Measurements from ENCODE around the gene C1orf122.

C1orf122 gene

DNA sequence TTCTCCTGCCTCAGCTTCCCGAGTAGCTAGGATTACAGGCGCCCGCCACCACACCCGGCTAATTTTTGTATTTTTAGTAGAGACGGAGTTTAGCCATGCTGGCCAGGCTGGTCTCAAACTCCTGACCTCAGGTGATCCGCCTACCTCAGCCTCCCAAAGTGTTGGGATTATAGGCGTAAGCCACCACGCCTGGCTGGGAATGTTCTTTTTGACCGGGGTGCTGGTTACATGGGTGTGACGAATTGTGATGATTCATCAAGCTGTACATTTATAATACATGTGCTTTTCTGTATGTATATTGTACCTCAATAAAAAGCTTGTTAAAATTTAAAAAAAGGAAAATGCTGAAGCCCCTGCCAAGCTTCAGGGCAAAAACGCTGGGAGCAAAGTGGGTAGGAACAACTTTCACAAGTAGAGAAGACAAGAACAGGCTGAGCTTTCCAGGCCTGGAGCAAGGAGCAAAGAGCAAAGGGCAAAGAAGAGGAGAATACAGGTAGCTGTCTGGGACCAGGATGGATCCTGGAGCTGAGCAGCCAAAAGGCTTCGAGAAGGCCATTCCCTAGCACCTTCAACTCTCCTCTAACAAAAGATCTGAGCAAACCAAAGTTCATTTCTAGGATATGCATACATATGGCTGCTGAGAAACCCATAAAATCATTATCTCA, 21.0 kb downstream of the C1orf122 start:
- H3K36me3 ChIP-seq (ENCODE audit: control insufficient read depth, insufficient read depth, low read length) = peaks cover 4% of the 10 kb centered on the region

GRCh38 chr1:37831109-37831508, 23.5 kb downstream of the C1orf122 start:
- H3K79me1 ChIP-seq (ENCODE audit: low read length) = no peaks in the 10 kb centered on the region
- no peak overlapping the region for H2BK15ac ChIP-seq (replicated peaks; ENCODE audit: low read depth)
- H3K27ac ChIP-seq (ENCODE audit: low read depth, low read length) = no peak overlapping the region
- H2BK120ac ChIP-seq (ENCODE audit: low read depth, low read length) = no peak overlapping the region
- no peak overlapping the region for H3K9ac ChIP-seq (ENCODE audit: low read length)
- H3K4ac ChIP-seq (ENCODE audit: low read depth, low read length) = no peak overlapping the region
- no peak overlapping the region for H3K4me3 ChIP-seq (ENCODE audit: low read length)
- H3K18ac ChIP-seq (ENCODE audit: low read length) = no peak overlapping the region
- H3K56ac ChIP-seq (ENCODE audit: low read length) = no peak overlapping the region
- DNase-seq = no peak
- no peak overlapping the region for H4K5ac ChIP-seq (ENCODE audit: low read length)
- no peaks in the 10 kb centered on the region for H3K27me3 ChIP-seq (ENCODE audit: insufficient read depth, low read length, poor library complexity)
- peaks cover 4% of the 10 kb centered on the region for H3K36me3 ChIP-seq (ENCODE audit: control insufficient read depth, insufficient read depth, low read length)
- H2BK5ac ChIP-seq (ENCODE audit: low read length) = no peak overlapping the region
- H2AK5ac ChIP-seq (ENCODE audit: low read length) = no peak overlapping the region
- H3K4me1 ChIP-seq (ENCODE audit: control insufficient read depth, low read depth, low read length) = no peaks in the 10 kb centered on the region
- H3K4me2 ChIP-seq (ENCODE audit: low read length) = no peak overlapping the region
- no peak overlapping the region for H3K23ac ChIP-seq (ENCODE audit: low read length)
- no peaks in the 10 kb centered on the region for H3K79me2 ChIP-seq (ENCODE audit: control insufficient read depth, insufficient read depth, low read length)
- no peak overlapping the region for H4K8ac ChIP-seq (ENCODE audit: low read depth, low read length)
- 100% methylated on average over 1 of the region's 4 CpGs for WGBS (ENCODE audit: extremely low coverage, insufficient coverage, low lambda C conversion rate)

More for the DNA sequence above, 21.0 kb downstream of the C1orf122 start:
- Histone ChIP-seq H3K4me2 (ENCODE audit: low read length) (no peak overlapping the region), H2BK15ac (replicated peaks; ENCODE audit: low read depth) (no peak overlapping the region), H2BK120ac (ENCODE audit: low read depth, low read length) (no peak overlapping the region), H3K56ac (ENCODE audit: low read length) (no peak overlapping the region), H3K23ac (ENCODE audit: low read length) (no peak overlapping the region), H3K4ac (ENCODE audit: low read depth, low read length) (no peak overlapping the region), H3K18ac (ENCODE audit: low read length) (no peak overlapping the region), H3K27me3 (ENCODE audit: insufficient read depth, low read length, poor library complexity) (no peaks in the 10 kb centered on the region), H4K8ac (ENCODE audit: low read depth, low read length) (no peak overlapping the region), H3K27ac (ENCODE audit: low read depth, low read length) (no peak overlapping the region), H3K79me2 (ENCODE audit: control insufficient read depth, insufficient read depth, low read length) (no peaks in the 10 kb centered on the region), H3K79me1 (ENCODE audit: low read length) (no peaks in the 10 kb centered on the region), H3K9ac (ENCODE audit: low read length) (no peak overlapping the region), H2AK5ac (ENCODE audit: low read length) (no peak overlapping the region), H4K5ac (ENCODE audit: low read length) (no peak overlapping the region), H3K4me1 (ENCODE audit: control insufficient read depth, low read depth, low read length) (no peaks in the 10 kb centered on the region), H3K4me3 (ENCODE audit: low read length) (no peak overlapping the region), H2BK5ac (ENCODE audit: low read length) (no peak overlapping the region)
- no CpG with 5 or more reads among the region's 12 CpGs for WGBS (ENCODE audit: extremely low coverage, insufficient coverage, low lambda C conversion rate)
- DNase-seq = no peak

DNA sequence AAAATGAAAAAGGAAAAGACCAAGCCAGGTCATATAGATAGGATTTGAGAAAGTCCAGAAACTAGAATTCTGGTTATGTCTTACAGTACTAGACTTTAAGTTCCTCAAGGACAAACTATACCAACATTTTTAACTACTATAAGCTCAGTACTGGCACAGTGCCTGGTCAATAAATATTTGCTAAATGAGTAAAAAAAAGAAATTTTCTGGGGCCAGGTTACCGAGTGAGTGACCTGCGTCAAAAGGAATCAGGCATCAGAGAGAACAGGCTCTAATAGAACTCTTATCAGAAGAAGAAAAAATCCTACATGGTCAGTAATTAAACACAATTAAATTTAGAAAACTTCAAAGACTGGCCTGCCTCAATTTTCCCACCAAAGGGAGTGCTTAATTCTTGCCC, 24.2 kb downstream of the C1orf122 start:
- Histone ChIP-seq H2BK15ac (replicated peaks; ENCODE audit: low read depth) (no peak overlapping the region), H2BK120ac (ENCODE audit: low read depth, low read length) (no peak overlapping the region), H4K8ac (ENCODE audit: low read depth, low read length) (no peak overlapping the region), H3K4me1 (ENCODE audit: control insufficient read depth, low read depth, low read length) (no peaks in the 10 kb centered on the region), H3K27me3 (ENCODE audit: insufficient read depth, low read length, poor library complexity) (no peaks in the 10 kb centered on the region), H2AK5ac (ENCODE audit: low read length) (no peak overlapping the region), H3K79me2 (ENCODE audit: control insufficient read depth, insufficient read depth, low read length) (no peaks in the 10 kb centered on the region), H3K4me3 (ENCODE audit: low read length) (no peak overlapping the region), H3K79me1 (ENCODE audit: low read length) (no peaks in the 10 kb centered on the region), H3K4me2 (ENCODE audit: low read length) (no peak overlapping the region), H4K5ac (ENCODE audit: low read length) (no peak overlapping the region), H3K4ac (ENCODE audit: low read depth, low read length) (no peak overlapping the region), H3K18ac (ENCODE audit: low read length) (no peak overlapping the region), H3K36me3 (ENCODE audit: control insufficient read depth, insufficient read depth, low read length) (peaks cover 4% of the 10 kb centered on the region), H3K23ac (ENCODE audit: low read length) (no peak overlapping the region), H3K56ac (ENCODE audit: low read length) (no peak overlapping the region), H3K9ac (ENCODE audit: low read length) (no peak overlapping the region), H3K27ac (ENCODE audit: low read depth, low read length) (no peak overlapping the region), H2BK5ac (ENCODE audit: low read length) (no peak overlapping the region)
- no peak for DNase-seq
- WGBS (ENCODE audit: extremely low coverage, insufficient coverage, low lambda C conversion rate) = no CpG with 5 or more reads among the region's 2 CpGs

DNA sequence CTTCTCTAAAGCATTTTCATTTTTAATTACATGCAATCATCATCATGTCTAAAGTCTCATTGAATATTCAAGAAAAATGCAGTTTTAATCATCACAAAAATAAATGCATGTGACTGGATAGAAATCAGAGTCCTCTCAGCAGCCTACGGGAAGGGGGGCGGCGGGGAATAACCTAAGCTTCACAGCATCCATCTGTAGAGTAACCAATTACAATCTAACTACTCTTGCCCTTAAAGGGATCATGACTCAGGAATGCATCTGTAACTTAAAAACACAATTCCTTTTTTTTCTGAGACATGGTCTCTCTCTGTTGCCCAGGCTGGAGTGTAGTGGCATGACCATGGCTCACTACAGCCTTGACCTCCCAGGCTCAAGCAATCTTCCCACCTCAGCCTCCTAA, 29.2 kb downstream of the C1orf122 start:
- no peaks in the 10 kb centered on the region for H3K27me3 ChIP-seq (ENCODE audit: insufficient read depth, low read length, poor library complexity)
- no peak overlapping the region for H3K9ac ChIP-seq (ENCODE audit: low read length)
- peaks cover 3% of the 10 kb centered on the region for H3K36me3 ChIP-seq (ENCODE audit: control insufficient read depth, insufficient read depth, low read length)
- no peak overlapping the region for H2AK5ac ChIP-seq (ENCODE audit: low read length)
- H4K5ac ChIP-seq (ENCODE audit: low read length) = no peak overlapping the region
- H2BK15ac ChIP-seq (replicated peaks; ENCODE audit: low read depth) = no peak overlapping the region
- no peaks in the 10 kb centered on the region for H3K79me2 ChIP-seq (ENCODE audit: control insufficient read depth, insufficient read depth, low read length)
- no peaks in the 10 kb centered on the region for H3K4me1 ChIP-seq (ENCODE audit: control insufficient read depth, low read depth, low read length)
- DNase-seq = no peak
- no peak overlapping the region for H3K4me3 ChIP-seq (ENCODE audit: low read length)
- H4K8ac ChIP-seq (ENCODE audit: low read depth, low read length) = no peak overlapping the region
- no peak overlapping the region for H2BK5ac ChIP-seq (ENCODE audit: low read length)
- no peaks in the 10 kb centered on the region for H3K79me1 ChIP-seq (ENCODE audit: low read length)
- H3K4me2 ChIP-seq (ENCODE audit: low read length) = no peak overlapping the region
- no CpG with 5 or more reads among the region's 3 CpGs for WGBS (ENCODE audit: extremely low coverage, insufficient coverage, low lambda C conversion rate)
- H3K18ac ChIP-seq (ENCODE audit: low read length) = no peak overlapping the region
- no peak overlapping the region for H3K23ac ChIP-seq (ENCODE audit: low read length)
- no peak overlapping the region for H3K27ac ChIP-seq (ENCODE audit: low read depth, low read length)
- H3K4ac ChIP-seq (ENCODE audit: low read depth, low read length) = no peak overlapping the region
- no peak overlapping the region for H2BK120ac ChIP-seq (ENCODE audit: low read depth, low read length)
- H3K56ac ChIP-seq (ENCODE audit: low read length) = no peak overlapping the region

DNA sequence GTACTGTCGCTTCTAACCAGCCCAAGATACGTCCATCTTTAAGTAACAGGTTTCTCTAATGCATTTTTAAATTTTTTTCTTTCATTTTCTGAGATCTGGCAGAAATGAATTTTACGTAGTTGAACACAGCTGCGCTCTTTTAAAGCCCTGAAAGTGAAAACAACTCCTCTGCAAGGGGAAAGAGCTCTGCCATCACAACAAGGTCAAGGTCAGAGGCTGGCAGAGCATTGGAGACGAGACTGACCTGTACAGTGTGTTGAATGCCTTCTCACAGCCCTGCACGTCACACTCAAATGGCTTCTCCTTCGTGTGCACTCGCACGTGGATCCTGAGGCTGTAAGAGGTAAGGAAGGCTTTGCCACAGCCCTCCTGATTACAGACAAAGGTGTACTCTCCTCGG, 32.1 kb downstream of the C1orf122 start:
- H2BK120ac ChIP-seq (ENCODE audit: low read depth, low read length) = no peak overlapping the region
- H2AK5ac ChIP-seq (ENCODE audit: low read length) = no peak overlapping the region
- H4K8ac ChIP-seq (ENCODE audit: low read depth, low read length) = no peak overlapping the region
- H2BK5ac ChIP-seq (ENCODE audit: low read length) = no peak overlapping the region
- H3K4ac ChIP-seq (ENCODE audit: low read depth, low read length) = no peak overlapping the region
- H3K27ac ChIP-seq (ENCODE audit: low read depth, low read length) = no peak overlapping the region
- no peak overlapping the region for H4K5ac ChIP-seq (ENCODE audit: low read length)
- H3K9ac ChIP-seq (ENCODE audit: low read length) = no peak overlapping the region
- H3K27me3 ChIP-seq (ENCODE audit: insufficient read depth, low read length, poor library complexity) = no peaks in the 10 kb centered on the region
- H3K56ac ChIP-seq (ENCODE audit: low read length) = no peak overlapping the region
- no peak for DNase-seq
- H3K4me3 ChIP-seq (ENCODE audit: low read length) = no peak overlapping the region
- H3K79me1 ChIP-seq (ENCODE audit: low read length) = no peaks in the 10 kb centered on the region
- no CpG with 5 or more reads among the region's 10 CpGs for WGBS (ENCODE audit: extremely low coverage, insufficient coverage, low lambda C conversion rate)
- H3K79me2 ChIP-seq (ENCODE audit: control insufficient read depth, insufficient read depth, low read length) = no peaks in the 10 kb centered on the region
- H2BK15ac ChIP-seq (replicated peaks; ENCODE audit: low read depth) = no peak overlapping the region
- peaks cover 1% of the 10 kb centered on the region for H3K36me3 ChIP-seq (ENCODE audit: control insufficient read depth, insufficient read depth, low read length)
- no peak overlapping the region for H3K4me2 ChIP-seq (ENCODE audit: low read length)
- H3K18ac ChIP-seq (ENCODE audit: low read length) = no peak overlapping the region
- no peaks in the 10 kb centered on the region for H3K4me1 ChIP-seq (ENCODE audit: control insufficient read depth, low read depth, low read length)
- H3K23ac ChIP-seq (ENCODE audit: low read length) = no peak overlapping the region

- no peaks in the 10 kb centered on the region for H3K79me1 ChIP-seq (ENCODE audit: low read length)
- H3K27me3 ChIP-seq (ENCODE audit: insufficient read depth, low read length, poor library complexity) = no peaks in the 10 kb centered on the region
- no peak overlapping the region for H2BK120ac ChIP-seq (ENCODE audit: low read depth, low read length)
- H3K23ac ChIP-seq (ENCODE audit: low read length) = no peak overlapping the region
- no peak overlapping the region for H2BK15ac ChIP-seq (replicated peaks; ENCODE audit: low read depth)
- no peaks in the 10 kb centered on the region for H3K4me1 ChIP-seq (ENCODE audit: control insufficient read depth, low read depth, low read length)
- no peak overlapping the region for H3K9ac ChIP-seq (ENCODE audit: low read length)
- H4K5ac ChIP-seq (ENCODE audit: low read length) = no peak overlapping the region
- H3K27ac ChIP-seq (ENCODE audit: low read depth, low read length) = no peak overlapping the region
- no peak overlapping the region for H3K4me2 ChIP-seq (ENCODE audit: low read length)
- DNase-seq = no peak
- H3K4ac ChIP-seq (ENCODE audit: low read depth, low read length) = no peak overlapping the region
- H3K56ac ChIP-seq (ENCODE audit: low read length) = no peak overlapping the region
- H3K79me2 ChIP-seq (ENCODE audit: control insufficient read depth, insufficient read depth, low read length) = no peaks in the 10 kb centered on the region
- peaks cover 1% of the 10 kb centered on the region for H3K36me3 ChIP-seq (ENCODE audit: control insufficient read depth, insufficient read depth, low read length)
- WGBS (ENCODE audit: extremely low coverage, insufficient coverage, low lambda C conversion rate) = no CpG with 5 or more reads among the region's 1 CpG
- no peak overlapping the region for H2AK5ac ChIP-seq (ENCODE audit: low read length)
- no peak overlapping the region for H3K4me3 ChIP-seq (ENCODE audit: low read length)
- no peak overlapping the region for H3K18ac ChIP-seq (ENCODE audit: low read length)
- no peak overlapping the region for H4K8ac ChIP-seq (ENCODE audit: low read depth, low read length)
- H2BK5ac ChIP-seq (ENCODE audit: low read length) = no peak overlapping the region
Measured at GRCh38 chr1:37840711-37841110, 33.1 kb downstream of the C1orf122 start.
